ENCODE results near the gene BIRC3.
A peak's percentile ranks its signal among the peaks of the same experiment; 100 is the strongest.
"Not testable (repeated sequence)": the region's sequence is repeated elsewhere in the genome, so short reads cannot be mapped to it uniquely, and the experiment has no call there.

Gene BIRC3

DNA sequence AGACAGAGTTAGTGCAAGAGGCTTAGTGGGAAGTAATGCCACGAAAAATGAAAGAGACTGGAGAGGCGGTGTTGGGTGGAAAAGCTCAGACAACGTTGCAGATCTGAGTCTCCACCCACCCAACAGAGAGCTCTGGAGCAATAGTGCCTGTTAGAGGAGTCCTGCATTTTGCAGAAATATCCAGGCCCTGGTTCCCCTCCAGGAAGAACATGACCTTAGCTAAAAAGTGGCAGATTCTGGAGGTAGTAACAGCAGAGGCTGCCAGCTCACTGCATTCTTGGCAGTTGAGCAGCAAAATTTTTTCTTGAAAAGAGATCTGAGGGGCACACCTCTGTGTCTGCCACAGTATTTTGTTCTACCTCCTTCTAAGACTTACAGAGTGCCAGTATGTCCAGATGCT is 27.7 kb upstream of the BIRC3 start:
- no peak overlapping the region for H3K9ac ChIP-seq (ENCODE audit: low read length)
- no peak overlapping the region for H3K4me2 ChIP-seq (ENCODE audit: low read length)
- no peaks in the 10 kb centered on the region for H3K79me2 ChIP-seq (ENCODE audit: control insufficient read depth, insufficient read depth, low read length)
- no peak overlapping the region for H3K18ac ChIP-seq (ENCODE audit: low read length)
- no peaks in the 10 kb centered on the region for H3K36me3 ChIP-seq (ENCODE audit: control insufficient read depth, insufficient read depth, low read length)
- no peak overlapping the region for H2BK120ac ChIP-seq (ENCODE audit: low read depth, low read length)
- WGBS (ENCODE audit: extremely low coverage, insufficient coverage, low lambda C conversion rate), result no CpG with 5 or more reads among the region's 3 CpGs
- H3K4ac ChIP-seq (ENCODE audit: low read depth, low read length), result no peak overlapping the region
- H3K79me1 ChIP-seq (ENCODE audit: low read length), result no peaks in the 10 kb centered on the region
- H2AK5ac ChIP-seq (ENCODE audit: low read length), result no peak overlapping the region
- no peak overlapping the region for H3K4me3 ChIP-seq (ENCODE audit: low read length)
- no peak for DNase-seq
- H3K27ac ChIP-seq (ENCODE audit: low read depth, low read length), result no peak overlapping the region
- H4K8ac ChIP-seq (ENCODE audit: low read depth, low read length), result no peak overlapping the region
- H2BK5ac ChIP-seq (ENCODE audit: low read length), result no peak overlapping the region
- no peaks in the 10 kb centered on the region for H3K27me3 ChIP-seq (ENCODE audit: insufficient read depth, low read length, poor library complexity)
- H3K56ac ChIP-seq (ENCODE audit: low read length), result no peak overlapping the region
- no peak overlapping the region for H4K5ac ChIP-seq (ENCODE audit: low read length)
- H3K4me1 ChIP-seq (ENCODE audit: control insufficient read depth, low read depth, low read length), result no peaks in the 10 kb centered on the region
- no peak overlapping the region for H2BK15ac ChIP-seq (replicated peaks; ENCODE audit: low read depth)
- no peak overlapping the region for H3K23ac ChIP-seq (ENCODE audit: low read length)

DNA sequence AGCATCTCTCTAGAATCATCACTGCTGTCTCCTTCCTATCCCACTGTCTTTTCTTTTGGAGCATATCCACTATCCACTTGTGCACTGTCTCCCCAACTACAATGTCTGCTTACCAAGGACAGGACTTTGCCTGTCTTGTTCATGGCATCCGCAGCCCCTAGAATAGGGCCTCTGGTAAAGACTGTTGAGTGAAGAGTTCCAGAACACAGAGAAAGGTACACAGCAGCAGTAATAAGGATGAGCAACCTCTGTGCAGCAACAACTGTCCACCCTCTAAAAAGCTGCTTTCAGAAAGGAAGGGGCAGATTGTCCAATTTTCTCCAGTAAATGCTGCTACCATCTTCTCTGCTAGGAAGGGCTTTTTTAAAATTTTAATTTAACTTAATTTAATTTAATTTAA is 25.5 kb upstream of the BIRC3 start:
- H3K4me3 ChIP-seq (ENCODE audit: low read length), result no peak overlapping the region
- WGBS (ENCODE audit: extremely low coverage, insufficient coverage, low lambda C conversion rate), result no CpG with 5 or more reads among the region's 1 CpG
- H3K18ac ChIP-seq (ENCODE audit: low read length), result no peak overlapping the region
- H2BK5ac ChIP-seq (ENCODE audit: low read length), result no peak overlapping the region
- H3K27ac ChIP-seq (ENCODE audit: low read depth, low read length), result no peak overlapping the region
- no peak overlapping the region for H3K9ac ChIP-seq (ENCODE audit: low read length)
- no peaks in the 10 kb centered on the region for H3K36me3 ChIP-seq (ENCODE audit: control insufficient read depth, insufficient read depth, low read length)
- H3K79me2 ChIP-seq (ENCODE audit: control insufficient read depth, insufficient read depth, low read length), result no peaks in the 10 kb centered on the region
- no peak overlapping the region for H2BK15ac ChIP-seq (replicated peaks; ENCODE audit: low read depth)
- no peak overlapping the region for H3K4ac ChIP-seq (ENCODE audit: low read depth, low read length)
- H3K56ac ChIP-seq (ENCODE audit: low read length), result no peak overlapping the region
- no peak overlapping the region for H3K23ac ChIP-seq (ENCODE audit: low read length)
- H3K4me1 ChIP-seq (ENCODE audit: control insufficient read depth, low read depth, low read length), result no peaks in the 10 kb centered on the region
- H2BK120ac ChIP-seq (ENCODE audit: low read depth, low read length), result no peak overlapping the region
- H4K5ac ChIP-seq (ENCODE audit: low read length), result no peak overlapping the region
- H2AK5ac ChIP-seq (ENCODE audit: low read length), result no peak overlapping the region
- H4K8ac ChIP-seq (ENCODE audit: low read depth, low read length), result no peak overlapping the region
- H3K4me2 ChIP-seq (ENCODE audit: low read length), result no peak overlapping the region
- no peak for DNase-seq
- no peaks in the 10 kb centered on the region for H3K27me3 ChIP-seq (ENCODE audit: insufficient read depth, low read length, poor library complexity)
- no peaks in the 10 kb centered on the region for H3K79me1 ChIP-seq (ENCODE audit: low read length)

DNA sequence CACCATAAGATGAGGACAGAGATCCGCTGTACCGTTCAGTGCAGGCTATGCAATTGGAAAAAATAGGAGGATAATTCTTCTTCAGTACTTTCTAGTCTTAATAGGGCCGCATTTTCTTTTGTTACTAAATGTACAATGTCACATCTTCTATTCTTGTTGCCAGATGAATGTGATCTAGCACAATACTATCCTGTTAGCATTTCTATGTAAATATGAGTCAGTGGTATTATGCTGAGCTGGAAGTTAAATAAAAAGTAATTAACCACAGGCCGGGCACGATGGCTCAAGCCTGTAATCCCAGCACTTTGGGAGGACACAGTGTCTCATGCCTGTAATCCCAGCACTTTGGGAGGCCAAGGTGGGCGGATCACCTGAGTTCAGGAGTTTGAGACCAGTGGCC is 24.4 kb upstream of the BIRC3 start:
- Histone ChIP-seq H3K27ac (ENCODE audit: low read depth, low read length) (no peak overlapping the region), H3K18ac (ENCODE audit: low read length) (no peak overlapping the region)

DNA sequence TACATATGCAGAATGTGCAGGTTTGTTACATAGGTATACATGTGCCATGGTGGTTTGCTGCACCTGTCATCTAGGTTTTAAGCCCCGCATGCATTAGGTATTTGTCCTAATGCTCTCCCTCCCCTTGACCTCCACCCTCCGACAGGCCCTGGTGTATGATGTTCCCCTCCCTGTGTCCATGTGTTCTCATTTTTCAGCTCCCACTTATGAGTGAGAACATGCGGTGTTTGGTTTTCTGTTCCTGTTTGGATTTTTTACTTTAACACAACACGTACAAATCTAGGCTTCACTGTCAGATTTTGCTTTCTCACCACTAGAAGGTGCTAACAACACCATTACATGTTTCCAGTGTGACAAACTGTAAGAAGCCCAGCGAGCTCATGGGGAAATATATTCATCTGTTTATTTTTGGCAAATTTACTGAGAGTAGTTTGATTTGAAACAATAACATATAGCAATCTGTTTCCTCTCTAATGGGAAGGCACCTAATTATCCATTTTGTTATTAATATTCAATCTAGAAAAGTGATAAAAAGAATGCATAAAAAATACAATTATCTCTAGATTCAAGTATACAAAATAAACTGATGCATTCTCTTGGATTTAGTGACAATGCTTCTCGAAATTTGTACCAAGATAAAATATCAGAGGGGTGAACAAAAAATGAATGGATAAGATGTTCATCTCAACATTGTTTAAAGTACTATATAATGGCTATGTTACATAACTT is 23.2 kb upstream of the BIRC3 start:
- no peaks in the 10 kb centered on the region for H3K79me2 ChIP-seq (ENCODE audit: control insufficient read depth, insufficient read depth, low read length)
- DNase-seq, result peak; percentile 53

More for the DNA sequence above, 24.4 kb upstream of the BIRC3 start:
- Histone ChIP-seq H3K4me2 (ENCODE audit: low read length) (no peak overlapping the region), H4K5ac (ENCODE audit: low read length) (no peak overlapping the region), H2BK5ac (ENCODE audit: low read length) (no peak overlapping the region), H3K23ac (ENCODE audit: low read length) (no peak overlapping the region), H3K79me1 (ENCODE audit: low read length) (no peaks in the 10 kb centered on the region), H3K56ac (ENCODE audit: low read length) (no peak overlapping the region), H3K27me3 (ENCODE audit: insufficient read depth, low read length, poor library complexity) (no peaks in the 10 kb centered on the region), H3K4me1 (ENCODE audit: control insufficient read depth, low read depth, low read length) (no peaks in the 10 kb centered on the region), H4K8ac (ENCODE audit: low read depth, low read length) (no peak overlapping the region), H2BK120ac (ENCODE audit: low read depth, low read length) (no peak overlapping the region), H3K36me3 (ENCODE audit: control insufficient read depth, insufficient read depth, low read length) (no peaks in the 10 kb centered on the region), H2AK5ac (ENCODE audit: low read length) (no peak overlapping the region), H3K9ac (ENCODE audit: low read length) (no peak overlapping the region), H3K4ac (ENCODE audit: low read depth, low read length) (no peak overlapping the region), H3K4me3 (ENCODE audit: low read length) (no peak overlapping the region), H2BK15ac (replicated peaks; ENCODE audit: low read depth) (no peak overlapping the region), H3K79me2 (ENCODE audit: control insufficient read depth, insufficient read depth, low read length) (no peaks in the 10 kb centered on the region)
- no CpG with 5 or more reads among the region's 6 CpGs for WGBS (ENCODE audit: extremely low coverage, insufficient coverage, low lambda C conversion rate)
- no peak for DNase-seq

DNA sequence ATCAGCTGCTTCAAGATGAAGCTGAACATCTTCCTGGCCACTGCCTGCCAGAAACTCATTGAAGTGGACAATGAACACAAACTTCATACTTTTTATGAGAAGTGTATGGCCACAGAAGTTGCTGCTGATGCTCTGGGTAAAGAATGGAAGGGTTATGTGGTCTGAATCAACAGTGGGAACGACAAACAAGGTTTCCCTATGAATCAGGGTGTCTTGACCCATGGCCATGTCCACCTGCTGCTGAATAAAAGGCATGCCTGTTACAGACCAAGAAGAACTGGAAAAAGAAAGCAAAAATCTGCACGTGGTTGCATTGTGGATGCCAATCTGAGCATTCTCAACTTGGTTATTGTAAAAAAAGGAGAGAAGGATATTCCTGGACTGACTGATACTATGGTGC is 22.2 kb upstream of the BIRC3 start:
- Histone ChIP-seq H2AK5ac (ENCODE audit: low read length) (no peak overlapping the region), H4K8ac (ENCODE audit: low read depth, low read length) (no peak overlapping the region), H3K18ac (ENCODE audit: low read length) (no peak overlapping the region), H3K4me2 (ENCODE audit: low read length) (no peak overlapping the region), H3K4me3 (ENCODE audit: low read length) (no peak overlapping the region), H3K23ac (ENCODE audit: low read length) (no peak overlapping the region), H3K36me3 (ENCODE audit: control insufficient read depth, insufficient read depth, low read length) (no peaks in the 10 kb centered on the region), H3K4ac (ENCODE audit: low read depth, low read length) (no peak overlapping the region), H2BK15ac (replicated peaks; ENCODE audit: low read depth) (no peak overlapping the region), H3K79me1 (ENCODE audit: low read length) (no peaks in the 10 kb centered on the region), H2BK120ac (ENCODE audit: low read depth, low read length) (no peak overlapping the region), H3K56ac (ENCODE audit: low read length) (no peak overlapping the region), H3K4me1 (ENCODE audit: control insufficient read depth, low read depth, low read length) (no peaks in the 10 kb centered on the region), H3K27me3 (ENCODE audit: insufficient read depth, low read length, poor library complexity) (no peaks in the 10 kb centered on the region), H4K5ac (ENCODE audit: low read length) (no peak overlapping the region), H2BK5ac (ENCODE audit: low read length) (no peak overlapping the region), H3K9ac (ENCODE audit: low read length) (no peak overlapping the region), H3K79me2 (ENCODE audit: control insufficient read depth, insufficient read depth, low read length) (no peaks in the 10 kb centered on the region), H3K27ac (ENCODE audit: low read depth, low read length) (no peak overlapping the region)
- no peak for DNase-seq
- WGBS (ENCODE audit: extremely low coverage, insufficient coverage, low lambda C conversion rate), result no CpG with 5 or more reads among the region's 2 CpGs

More for the DNA sequence above, 23.2 kb upstream of the BIRC3 start:
- Histone ChIP-seq H3K18ac (ENCODE audit: low read length) (no peak overlapping the region), H3K56ac (ENCODE audit: low read length) (no peak overlapping the region), H2BK120ac (ENCODE audit: low read depth, low read length) (no peak overlapping the region), H3K79me1 (ENCODE audit: low read length) (no peaks in the 10 kb centered on the region), H2AK5ac (ENCODE audit: low read length) (no peak overlapping the region), H3K4me2 (ENCODE audit: low read length) (no peak overlapping the region), H3K27ac (ENCODE audit: low read depth, low read length) (no peak overlapping the region), H3K4ac (ENCODE audit: low read depth, low read length) (no peak overlapping the region), H3K9ac (ENCODE audit: low read length) (no peak overlapping the region), H4K5ac (ENCODE audit: low read length) (no peak overlapping the region), H2BK15ac (replicated peaks; ENCODE audit: low read depth) (no peak overlapping the region), H3K4me3 (ENCODE audit: low read length) (no peak overlapping the region), H2BK5ac (ENCODE audit: low read length) (no peak overlapping the region), H3K4me1 (ENCODE audit: control insufficient read depth, low read depth, low read length) (no peaks in the 10 kb centered on the region), H3K36me3 (ENCODE audit: control insufficient read depth, insufficient read depth, low read length) (no peaks in the 10 kb centered on the region), H3K23ac (ENCODE audit: low read length) (no peak overlapping the region), H3K27me3 (ENCODE audit: insufficient read depth, low read length, poor library complexity) (no peaks in the 10 kb centered on the region), H4K8ac (ENCODE audit: low read depth, low read length) (no peak overlapping the region)
- no CpG with 5 or more reads among the region's 6 CpGs for WGBS (ENCODE audit: extremely low coverage, insufficient coverage, low lambda C conversion rate)

DNA sequence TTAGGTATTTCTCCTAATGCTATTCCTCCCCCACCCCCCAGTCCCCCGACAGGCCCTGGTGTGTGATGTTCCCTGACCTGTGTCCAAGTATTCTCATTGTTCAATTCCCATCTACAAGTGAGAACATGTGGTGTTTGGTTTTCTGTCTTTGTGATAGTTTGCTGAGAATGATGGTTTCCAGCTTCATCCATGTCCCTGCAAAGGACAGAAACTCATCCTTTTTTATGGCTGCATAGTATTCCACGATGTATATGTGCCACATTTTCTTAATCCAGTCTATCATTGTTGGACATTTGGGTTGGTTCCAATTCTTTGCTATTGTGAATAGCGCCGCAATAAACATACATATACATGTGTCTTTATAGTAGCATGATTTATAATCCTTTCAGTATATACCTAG is 20.5 kb upstream of the BIRC3 start:
- H3K9ac ChIP-seq (ENCODE audit: low read length); H4K5ac ChIP-seq (ENCODE audit: low read length); H3K27ac ChIP-seq (ENCODE audit: low read depth, low read length); H2BK5ac ChIP-seq (ENCODE audit: low read length); H2BK15ac ChIP-seq (replicated peaks; ENCODE audit: low read depth); H3K27me3 ChIP-seq (ENCODE audit: insufficient read depth, low read length, poor library complexity); H3K18ac ChIP-seq (ENCODE audit: low read length); H4K8ac ChIP-seq (ENCODE audit: low read depth, low read length); H3K23ac ChIP-seq (ENCODE audit: low read length); H2AK5ac ChIP-seq (ENCODE audit: low read length); H2BK120ac ChIP-seq (ENCODE audit: low read depth, low read length); H3K4me3 ChIP-seq (ENCODE audit: low read length); H3K36me3 ChIP-seq (ENCODE audit: control insufficient read depth, insufficient read depth, low read length); H3K4me2 ChIP-seq (ENCODE audit: low read length); H3K79me2 ChIP-seq (ENCODE audit: control insufficient read depth, insufficient read depth, low read length); DNase-seq; H3K79me1 ChIP-seq (ENCODE audit: low read length); H3K4ac ChIP-seq (ENCODE audit: low read depth, low read length); H3K56ac ChIP-seq (ENCODE audit: low read length); H3K4me1 ChIP-seq (ENCODE audit: control insufficient read depth, low read depth, low read length): not testable (repeated sequence)
- WGBS (ENCODE audit: extremely low coverage, insufficient coverage, low lambda C conversion rate), result no CpG with 5 or more reads among the region's 4 CpGs

All from mesendoderm (in vitro differentiated cells).